ENCODE data around the gene CACNB4.

DNA sequence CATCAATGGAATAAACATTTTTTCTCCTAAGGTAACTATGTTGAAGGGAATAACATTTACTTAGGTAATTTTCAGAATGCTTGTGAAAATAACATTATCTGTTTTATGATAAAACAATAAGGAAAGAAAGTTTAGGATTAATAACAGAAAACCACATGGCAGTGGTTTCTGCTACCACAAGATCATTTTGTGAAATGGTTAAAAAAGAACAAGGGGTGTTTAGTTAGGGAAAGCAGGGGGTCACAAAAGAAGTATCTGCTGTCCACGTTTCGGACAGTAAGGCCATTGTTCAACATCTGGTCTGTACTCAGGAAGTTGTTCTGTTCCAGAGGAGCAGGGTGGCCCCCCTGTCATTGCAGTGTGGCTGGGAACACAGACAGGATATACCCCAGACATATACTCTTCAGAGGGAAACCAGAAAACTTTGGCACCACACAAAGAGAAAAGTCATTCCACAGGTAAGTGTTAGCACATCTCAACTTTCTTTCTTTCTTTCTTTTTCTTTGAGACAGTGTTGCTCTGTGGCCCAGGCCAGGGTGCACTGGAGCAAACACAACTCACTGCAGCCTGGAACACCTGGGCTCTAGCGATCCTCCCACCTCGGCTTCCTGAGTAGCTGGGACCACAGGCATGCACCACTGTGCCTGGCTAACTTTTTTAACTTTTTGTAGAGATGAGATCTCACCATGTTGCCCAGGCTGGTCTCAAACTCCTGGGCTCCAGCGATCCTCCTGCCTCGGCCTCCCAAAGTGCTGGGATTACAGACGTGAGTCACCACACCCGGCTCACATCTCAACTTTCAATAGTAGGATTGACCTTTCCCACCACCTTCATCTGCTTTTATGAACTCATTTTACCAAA, 255.8 kb downstream of the CACNB4 start:
- TF ChIP-seq BRCA1 (IDR thresholded peaks at IDR 0.05) (no peak), BRCA1 (CRISPR knock-in tag; IDR thresholded peaks at IDR 0.05) (no peak), CTCF (IDR thresholded peaks at IDR 0.05 in 2 of 3, conservative IDR thresholded peaks at IDR 0.05 in 1 of 3; ENCODE audit: insufficient read depth in 2 of 3, low read depth in 1 of 3, low read length in 3 of 3) (no peak), ELK1 (CRISPR knock-in tag; IDR thresholded peaks at IDR 0.05) (no peak), SNRNP70 (optimal IDR thresholded peaks at IDR 0.05; ENCODE audit: low read depth, low read length) (no peak), DMBX1 (CRISPR knock-in tag; IDR thresholded peaks at IDR 0.05; ENCODE audit: borderline replicate concordance) (no peak), ELF4 (CRISPR knock-in tag; IDR thresholded peaks at IDR 0.05) (no peak), MGA (IDR thresholded peaks at IDR 0.05) (no peak), RCOR1 (IDR thresholded peaks at IDR 0.05; ENCODE audit: borderline replicate concordance in 1 of 2, low read depth in 2 of 2, low read length in 2 of 2) (no peak), NFYB (IDR thresholded peaks at IDR 0.05; ENCODE audit: extremely low read depth, insufficient read length) (no peak)
- TF ChIP-seq, protein P1, sequence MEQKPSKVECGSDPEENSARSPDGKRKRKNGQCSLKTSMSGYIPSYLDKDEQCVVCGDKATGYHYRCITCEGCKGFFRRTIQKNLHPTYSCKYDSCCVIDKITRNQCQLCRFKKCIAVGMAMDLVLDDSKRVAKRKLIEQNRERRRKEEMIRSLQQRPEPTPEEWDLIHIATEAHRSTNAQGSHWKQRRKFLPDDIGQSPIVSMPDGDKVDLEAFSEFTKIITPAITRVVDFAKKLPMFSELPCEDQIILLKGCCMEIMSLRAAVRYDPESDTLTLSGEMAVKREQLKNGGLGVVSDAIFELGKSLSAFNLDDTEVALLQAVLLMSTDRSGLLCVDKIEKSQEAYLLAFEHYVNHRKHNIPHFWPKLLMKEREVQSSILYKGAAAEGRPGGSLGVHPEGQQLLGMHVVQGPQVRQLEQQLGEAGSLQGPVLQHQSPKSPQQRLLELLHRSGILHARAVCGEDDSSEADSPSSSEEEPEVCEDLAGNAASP (IDR thresholded peaks at IDR 0.05): no peak
- TF ChIP-seq, protein P2, sequence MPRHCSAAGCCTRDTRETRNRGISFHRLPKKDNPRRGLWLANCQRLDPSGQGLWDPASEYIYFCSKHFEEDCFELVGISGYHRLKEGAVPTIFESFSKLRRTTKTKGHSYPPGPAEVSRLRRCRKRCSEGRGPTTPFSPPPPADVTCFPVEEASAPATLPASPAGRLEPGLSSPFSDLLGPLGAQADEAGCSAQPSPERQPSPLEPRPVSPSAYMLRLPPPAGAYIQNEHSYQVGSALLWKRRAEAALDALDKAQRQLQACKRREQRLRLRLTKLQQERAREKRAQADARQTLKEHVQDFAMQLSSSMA (CRISPR knock-in tag; IDR thresholded peaks at IDR 0.05): no peak

Measured in K562 (cell line).